Activated naive CD8-positive, alpha-beta T cell treated with anti-CD3 and anti-CD28 coated beads, Interleukin-2, amount 10 ng/mL, durations not matched to agents 7 days and 5 days (primary cell): ENCODE measurements around the gene ATP11A. TPM values are rescaled to one million over a fixed set of nuclear protein-coding genes. Genes with fewer than 3 reads are reported as not detected.

Experiments
- ATAC-seq: fragments of 150-1000 bp; cut with Tn5 transposase; one replicate; pipeline ENCODE4 v1.10.0; 2021; ENCODE audit warnings: low read depth, moderate library complexity
- POLR2A ChIA-PET: fragments of 350-600 bp; sonication (Branson Sonifier 250); formaldehyde crosslinking; loops from one replicate; lab custom pipeline; 2021; ENCODE audit warnings: antibody characterized with exemption; lab: Charles Lee
- DNase-seq: peaks from one replicate; pipeline ENCODE4 v3.0.0; 2021
- H3K27ac Mint-ChIP-seq: one replicate; pipeline ENCODE4 v1.8.0; 2022; ENCODE audit warnings: mild to moderate bottlenecking, mixed read lengths
- H3K27me3 Mint-ChIP-seq: one replicate; pipeline ENCODE4 v1.8.0; 2022; ENCODE audit warnings: mild to moderate bottlenecking, moderate library complexity, mixed read lengths
- H3K36me3 Mint-ChIP-seq: one replicate; pipeline ENCODE4 v1.8.0; 2021; ENCODE audit warnings: mild to moderate bottlenecking, mixed read lengths
- H3K4me1 Mint-ChIP-seq: one replicate; pipeline ENCODE4 v1.8.0; 2021; ENCODE audit warnings: mixed read lengths
- H3K4me3 Mint-ChIP-seq: one replicate; pipeline ENCODE4 v1.8.0; 2022; ENCODE audit warnings: mild to moderate bottlenecking, moderate library complexity, mixed read lengths
- H3K9me3 Mint-ChIP-seq: one replicate; pipeline ENCODE4 v1.8.0; 2021; ENCODE audit warnings: mixed read lengths
- total RNA-seq, 2 experiments: library from RNA; stranded (reverse); gene quantifications; one replicate each; pipeline ENCODE4 v1.2.3, GENCODE V29; 2021

The ATP11A gene
- total RNA-seq, 2 experiments from 2014 or later, result 36.5 to 38.2 TPM

- Mint-ChIP-seq H3K27ac (no peak overlapping the region), H3K9me3 (no peaks in the 10 kb centered on the region), H3K4me1 (no peaks in the 10 kb centered on the region), H3K4me3 (no peak overlapping the region), H3K27me3 (no peaks in the 10 kb centered on the region), H3K36me3 (no peaks in the 10 kb centered on the region)
- no peak for ATAC-seq
- no peak for DNase-seq
- POLR2A ChIA-PET, result no interaction called here
Observed at GRCh38 chr13:112714376-112715174, 24.7 kb downstream of the ATP11A start.

GRCh38 chr13:112715210-112715609, 25.4 kb downstream of the ATP11A start:
- peaks cover 1% of the 10 kb centered on the region for H3K4me1 Mint-ChIP-seq
- H3K4me3 Mint-ChIP-seq, result no peak overlapping the region
- no peaks in the 10 kb centered on the region for H3K36me3 Mint-ChIP-seq
- DNase-seq (no peak), ATAC-seq (no peak)
- H3K27ac Mint-ChIP-seq, result no peak overlapping the region
- H3K9me3 Mint-ChIP-seq, result no peaks in the 10 kb centered on the region
- H3K27me3 Mint-ChIP-seq, result no peaks in the 10 kb centered on the region
- POLR2A ChIA-PET, result no interaction called here

GRCh38 chr13:112715715-112716460, 26.1 kb downstream of the ATP11A start:
- H3K9me3 Mint-ChIP-seq, result no peaks in the 10 kb centered on the region
- POLR2A ChIA-PET, result no interaction called here

GRCh38 chr13:112716461-112716820, 26.6 kb downstream of the ATP11A start:
- Mint-ChIP-seq H3K27me3 (no peaks in the 10 kb centered on the region), H3K4me3 (no peak overlapping the region), H3K9me3 (no peaks in the 10 kb centered on the region), H3K27ac (no peak overlapping the region), H3K36me3 (no peaks in the 10 kb centered on the region), H3K4me1 (peaks cover 1% of the 10 kb centered on the region)
- ATAC-seq (no peak), DNase-seq (no peak)
- POLR2A ChIA-PET, result no interaction called here

More at GRCh38 chr13:112715715-112716460, 26.1 kb downstream of the ATP11A start:
- ATAC-seq (no peak), DNase-seq (no peak)
- Mint-ChIP-seq H3K27me3 (no peaks in the 10 kb centered on the region), H3K36me3 (no peaks in the 10 kb centered on the region), H3K4me1 (peaks cover 1% of the 10 kb centered on the region), H3K27ac (no peak overlapping the region), H3K4me3 (no peak overlapping the region)

GRCh38 chr13:112716841-112717520, 27.1 kb downstream of the ATP11A start:
- H3K9me3 Mint-ChIP-seq, result no peaks in the 10 kb centered on the region
- peaks cover 2% of the 10 kb centered on the region for H3K4me1 Mint-ChIP-seq
- POLR2A ChIA-PET, result no interaction called here
- ATAC-seq (no peak), DNase-seq (no peak)
- H3K27ac Mint-ChIP-seq, result no peak overlapping the region
- no peaks in the 10 kb centered on the region for H3K27me3 Mint-ChIP-seq
- H3K36me3 Mint-ChIP-seq, result no peaks in the 10 kb centered on the region
- no peak overlapping the region for H3K4me3 Mint-ChIP-seq

- POLR2A ChIA-PET, result no interaction called here
- no peaks in the 10 kb centered on the region for H3K9me3 Mint-ChIP-seq
- no peaks in the 10 kb centered on the region for H3K36me3 Mint-ChIP-seq
Observed at GRCh38 chr13:112718318-112718717, 28.5 kb downstream of the ATP11A start.

GRCh38 chr13:112719016-112719415, 29.2 kb downstream of the ATP11A start:
- H3K4me3 Mint-ChIP-seq, result no peak overlapping the region
- H3K4me1 Mint-ChIP-seq, result peaks cover 8% of the 10 kb centered on the region
- no peaks in the 10 kb centered on the region for H3K36me3 Mint-ChIP-seq
- no peak for ATAC-seq
- no peak overlapping the region for H3K27ac Mint-ChIP-seq
- no peaks in the 10 kb centered on the region for H3K27me3 Mint-ChIP-seq
- H3K9me3 Mint-ChIP-seq, result no peaks in the 10 kb centered on the region
- no peak for DNase-seq
- POLR2A ChIA-PET, result no interaction called here

More at GRCh38 chr13:112718318-112718717, 28.5 kb downstream of the ATP11A start:
- DNase-seq (no peak), ATAC-seq (no peak)
- Mint-ChIP-seq H3K4me3 (no peak overlapping the region), H3K4me1 (peaks cover 6% of the 10 kb centered on the region), H3K27me3 (no peaks in the 10 kb centered on the region), H3K27ac (no peak overlapping the region)

- H3K36me3 Mint-ChIP-seq, result no peaks in the 10 kb centered on the region
- no peak overlapping the region for H3K4me3 Mint-ChIP-seq
- ATAC-seq (no peak), DNase-seq (no peak)
- H3K27ac Mint-ChIP-seq, result no peak overlapping the region
- no peaks in the 10 kb centered on the region for H3K9me3 Mint-ChIP-seq
- peaks cover 8% of the 10 kb centered on the region for H3K4me1 Mint-ChIP-seq
- POLR2A ChIA-PET, result no interaction called here
- no peaks in the 10 kb centered on the region for H3K27me3 Mint-ChIP-seq
Observed at GRCh38 chr13:112719556-112719955, 29.7 kb downstream of the ATP11A start.

GRCh38 chr13:112720251-112720650, 30.4 kb downstream of the ATP11A start:
- POLR2A ChIA-PET, result no interaction called here
- Mint-ChIP-seq H3K27ac (no peak overlapping the region), H3K9me3 (no peaks in the 10 kb centered on the region), H3K27me3 (no peaks in the 10 kb centered on the region), H3K4me3 (no peak overlapping the region), H3K4me1 (peaks cover 8% of the 10 kb centered on the region), H3K36me3 (no peaks in the 10 kb centered on the region)
- DNase-seq (no peak), ATAC-seq (no peak)

GRCh38 chr13:112720814-112721197, 31.0 kb downstream of the ATP11A start:
- no peak overlapping the region for H3K27ac Mint-ChIP-seq
- POLR2A ChIA-PET, result no interaction called here
- ATAC-seq, result no peak

GRCh38 chr13:112721198-112722104, 31.6 kb downstream of the ATP11A start:
- Mint-ChIP-seq H3K4me3 (no peak overlapping the region), H3K36me3 (no peaks in the 10 kb centered on the region), H3K27me3 (no peaks in the 10 kb centered on the region), H3K27ac (no peak overlapping the region), H3K4me1 (peaks cover 18% of the 10 kb centered on the region), H3K9me3 (no peaks in the 10 kb centered on the region)
- DNase-seq (no peak), ATAC-seq (no peak)
- POLR2A ChIA-PET, result no interaction called here

More at GRCh38 chr13:112720814-112721197, 31.0 kb downstream of the ATP11A start:
- no peak for DNase-seq
- H3K36me3 Mint-ChIP-seq, result no peaks in the 10 kb centered on the region
- H3K27me3 Mint-ChIP-seq, result no peaks in the 10 kb centered on the region
- H3K9me3 Mint-ChIP-seq, result no peaks in the 10 kb centered on the region
- no peak overlapping the region for H3K4me3 Mint-ChIP-seq
- H3K4me1 Mint-ChIP-seq, result peaks cover 14% of the 10 kb centered on the region

- H3K9me3 Mint-ChIP-seq, result no peaks in the 10 kb centered on the region
- no peak for ATAC-seq
- H3K4me1 Mint-ChIP-seq, result peaks cover 18% of the 10 kb centered on the region
- no peaks in the 10 kb centered on the region for H3K27me3 Mint-ChIP-seq
- H3K27ac Mint-ChIP-seq, result no peak overlapping the region
- H3K36me3 Mint-ChIP-seq, result no peaks in the 10 kb centered on the region
- no peak overlapping the region for H3K4me3 Mint-ChIP-seq
- POLR2A ChIA-PET, result no interaction called here
- DNase-seq, result no peak
Observed at GRCh38 chr13:112722433-112723263, 32.8 kb downstream of the ATP11A start.
